ENCODE data around the gene CDC42BPB.
"Not testable (repeated sequence)": the region's sequence is repeated elsewhere in the genome, so short reads cannot be mapped to it uniquely, and the experiment has no call there.

The CDC42BPB gene

GRCh38 chr14:102938191-102938590 is 119.2 kb downstream of the CDC42BPB start:
- DNase-seq, result no peak

GRCh38 chr14:102937331-102938175 is 119.8 kb downstream of the CDC42BPB start:
- no peak for DNase-seq

DNA sequence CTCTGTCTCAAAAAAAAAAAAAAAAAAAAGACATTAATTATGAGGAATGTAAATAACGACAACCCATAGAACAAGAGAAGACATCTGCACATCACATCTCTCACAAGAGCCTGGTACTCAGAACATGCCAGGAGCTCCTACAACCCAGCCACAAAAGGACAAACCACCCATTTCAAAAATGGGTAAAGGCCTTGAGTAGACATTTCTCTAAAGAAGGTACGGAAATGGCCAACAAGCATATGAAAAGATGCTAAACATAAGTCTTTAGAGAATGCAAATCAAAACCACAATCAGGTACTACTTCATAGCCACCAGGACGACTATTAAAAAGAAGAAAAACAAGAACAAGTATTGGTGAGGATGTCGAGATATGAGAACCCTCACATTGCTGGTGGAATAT is 121.6 kb downstream of the CDC42BPB start:
- DNase-seq, result no peak

- no peak for DNase-seq
Measured at GRCh38 chr14:102933618-102934231, 123.6 kb downstream of the CDC42BPB start.

GRCh38 chr14:102932484-102933248 is 124.7 kb downstream of the CDC42BPB start:
- DNase-seq, result no peak

- no peak for DNase-seq
Measured at GRCh38 chr14:102931580-102932285, 125.6 kb downstream of the CDC42BPB start.

- no peak for DNase-seq
Measured at GRCh38 chr14:102930753-102931579, 126.4 kb downstream of the CDC42BPB start.

- no peak for DNase-seq
Measured at GRCh38 chr14:102930138-102930752, 127.1 kb downstream of the CDC42BPB start.

DNA sequence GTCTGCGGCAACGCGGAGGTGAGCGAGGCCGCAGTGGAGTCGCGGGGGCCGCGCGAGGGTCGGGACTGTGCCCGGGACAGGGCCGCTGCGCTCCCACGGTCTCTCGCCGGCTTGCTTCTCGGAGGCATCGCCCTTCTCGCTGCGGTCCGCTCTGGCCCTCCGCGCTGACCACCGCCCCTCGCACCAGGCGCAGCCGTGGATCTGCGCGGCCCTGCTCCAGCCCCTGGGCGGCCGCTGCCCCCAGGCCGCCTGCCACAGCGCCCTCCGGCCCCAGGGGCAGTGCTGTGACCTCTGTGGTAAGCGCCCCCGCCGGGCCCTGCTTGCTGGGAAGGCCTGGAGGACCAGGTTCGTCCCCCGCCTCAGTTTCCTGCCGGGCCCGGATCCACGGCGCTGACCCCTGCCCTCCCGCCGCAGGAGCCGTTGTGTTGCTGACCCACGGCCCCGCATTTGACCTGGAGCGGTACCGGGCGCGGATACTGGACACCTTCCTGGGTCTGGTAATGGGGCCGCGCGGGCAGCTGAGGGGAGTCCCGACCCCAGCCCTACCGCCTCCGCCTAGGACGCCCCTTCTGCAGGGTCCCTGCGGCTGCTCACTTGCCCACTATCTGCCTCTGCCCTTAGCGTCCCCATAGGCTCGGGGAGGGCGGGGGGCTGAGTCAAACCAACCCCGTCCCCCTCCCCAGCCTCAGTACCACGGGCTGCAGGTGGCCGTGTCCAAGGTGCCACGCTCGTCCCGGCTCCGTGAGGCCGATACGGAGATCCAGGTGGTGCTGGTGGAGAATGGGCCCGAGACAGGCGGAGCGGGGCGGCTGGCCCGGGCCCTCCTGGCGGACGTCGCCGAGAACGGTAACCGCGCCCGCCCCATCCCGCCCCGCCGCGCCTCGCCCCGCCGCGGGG is 127.9 kb downstream of the CDC42BPB start:
- no peak for DNase-seq

DNA sequence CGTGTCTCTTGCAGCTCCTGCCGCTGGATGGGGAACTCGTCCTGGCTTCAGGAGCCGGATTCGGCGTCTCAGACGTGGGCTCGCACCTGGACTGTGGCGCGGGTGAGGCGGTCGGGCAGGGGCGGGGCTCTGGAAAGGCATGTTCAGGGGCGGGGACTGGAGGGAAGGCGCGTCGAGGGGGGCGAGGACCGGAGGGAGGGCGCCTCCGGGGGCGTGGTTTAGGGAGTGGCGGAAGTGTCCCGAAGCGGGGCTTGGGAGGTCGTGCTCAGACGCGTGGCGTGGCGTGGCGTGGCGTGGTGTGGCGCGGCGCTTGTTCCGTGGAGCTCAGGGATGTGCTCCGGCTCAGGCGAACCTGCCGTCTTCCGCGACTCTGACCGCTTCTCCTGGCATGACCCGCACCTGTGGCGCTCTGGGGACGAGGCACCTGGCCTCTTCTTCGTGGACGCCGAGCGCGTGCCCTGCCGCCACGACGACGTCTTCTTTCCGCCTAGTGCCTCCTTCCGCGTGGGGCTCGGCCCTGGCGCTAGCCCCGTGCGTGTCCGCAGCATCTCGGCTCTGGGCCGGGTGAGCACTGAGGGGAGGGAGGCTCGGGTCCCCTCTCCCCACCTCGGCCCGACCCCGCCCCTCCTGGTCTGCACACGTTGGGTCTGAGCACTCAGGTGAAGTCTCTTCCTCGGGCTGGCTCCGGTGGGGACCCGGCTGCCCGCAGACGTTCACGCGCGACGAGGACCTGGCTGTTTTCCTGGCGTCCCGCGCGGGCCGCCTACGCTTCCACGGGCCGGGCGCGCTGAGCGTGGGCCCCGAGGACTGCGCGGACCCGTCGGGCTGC is 128.7 kb downstream of the CDC42BPB start:
- no peak for DNase-seq

- DNase-seq, result no peak
Measured at GRCh38 chr14:102927878-102928411, 129.4 kb downstream of the CDC42BPB start.

DNA sequence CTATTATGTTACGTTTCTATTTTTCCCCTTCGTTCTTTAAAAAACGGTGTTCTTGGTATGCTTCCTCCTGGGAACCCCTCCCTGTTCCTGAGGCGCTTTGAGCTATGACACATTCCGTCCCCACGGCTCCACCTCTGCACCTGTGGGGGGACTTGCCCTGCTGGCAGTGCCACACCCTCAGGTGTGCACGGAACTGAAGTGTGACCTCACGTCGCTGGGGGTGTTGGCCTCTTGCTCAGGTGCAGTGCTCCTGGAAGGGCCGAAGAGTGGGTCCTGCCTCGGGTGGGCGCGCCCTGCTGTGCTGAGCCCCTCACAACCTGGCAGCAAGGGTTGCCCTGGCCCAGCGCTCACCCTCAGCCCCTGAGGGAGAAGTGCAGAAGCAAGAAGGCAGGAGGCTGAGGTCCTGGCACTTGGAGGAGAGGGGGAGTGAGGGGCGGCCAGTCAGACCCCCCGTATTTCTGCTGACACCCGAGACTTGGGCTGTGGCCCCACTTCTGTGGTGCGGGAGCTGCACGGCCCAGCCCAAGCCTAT is 129.9 kb downstream of the CDC42BPB start:
- no peak for DNase-seq

DNA sequence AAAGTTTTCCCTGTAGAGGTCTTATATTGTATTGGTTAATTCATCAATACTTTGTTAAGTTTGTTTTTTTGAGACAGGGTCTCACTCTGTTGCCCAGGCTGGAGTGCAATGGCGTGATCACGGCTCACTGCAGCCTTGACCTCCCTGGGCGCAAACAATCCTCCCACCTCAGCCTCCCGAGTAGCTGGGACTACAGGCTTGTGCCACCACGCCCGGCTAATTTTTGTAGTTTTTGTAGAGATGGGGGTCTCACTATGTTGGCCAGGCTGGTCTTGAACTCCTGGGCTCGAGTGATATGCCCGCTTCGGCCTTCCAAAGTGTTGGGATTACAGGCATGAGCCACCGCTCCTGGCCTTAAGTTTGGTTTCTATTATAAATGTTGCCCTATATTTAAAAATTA is 130.5 kb downstream of the CDC42BPB start:
- not testable (repeated sequence) for DNase-seq

DNA sequence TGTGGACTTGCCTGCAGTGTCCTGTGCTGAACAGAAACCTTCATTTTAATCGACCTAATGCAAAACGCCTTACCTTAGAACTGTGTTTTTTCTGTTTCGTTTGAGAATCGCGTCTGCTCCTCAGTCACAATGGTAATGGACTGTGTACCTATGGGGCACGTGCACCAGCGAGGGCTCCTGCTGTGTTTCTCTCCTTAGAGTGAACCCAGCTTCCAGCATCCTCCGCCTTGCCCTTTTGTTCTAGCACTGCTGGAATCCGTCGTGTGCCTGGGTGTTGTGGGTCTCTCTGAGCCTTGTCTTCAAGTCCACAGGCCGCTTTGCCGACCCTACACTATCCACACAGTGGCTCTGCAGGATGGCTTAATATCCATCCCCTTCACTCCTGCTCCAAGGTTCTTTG is 131.2 kb downstream of the CDC42BPB start:
- no peak for DNase-seq

DNA sequence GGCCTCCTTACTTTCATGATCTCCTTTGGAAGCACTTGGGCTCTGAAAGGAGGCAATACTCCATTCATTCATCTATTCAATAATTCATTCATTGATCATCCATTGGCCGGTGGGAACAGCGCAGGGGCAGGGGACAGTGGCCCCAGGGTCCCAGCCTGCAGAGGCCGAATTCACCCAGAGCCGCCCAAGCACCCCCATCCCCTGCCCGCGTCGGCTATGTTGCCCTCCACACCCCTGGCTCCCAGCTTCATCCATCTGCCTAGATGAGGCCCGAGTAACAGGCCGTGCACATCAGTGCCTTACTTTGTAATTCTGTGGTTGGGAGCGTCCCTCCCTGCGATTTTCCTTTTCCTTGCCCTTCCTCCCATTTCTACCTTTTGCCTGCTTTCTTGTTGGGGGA is 131.7 kb downstream of the CDC42BPB start:
- DNase-seq, result no peak

GRCh38 chr14:102924632-102925588 is 132.4 kb downstream of the CDC42BPB start:
- DNase-seq, result no peak

GRCh38 chr14:102923925-102924486 is 133.3 kb downstream of the CDC42BPB start:
- no peak for DNase-seq
